NB4 (cell line): ENCODE data around the gene SV2A.

Experiments used
- DNase-seq: peaks from one replicate; pipeline ENCODE4 v3.0.0; 2010; ENCODE audit warnings: low read depth
- H3K4me3 ChIP-seq: one replicate; pipeline ENCODE4 v1.5.1; 2011; ENCODE audit warnings: mild to moderate bottlenecking, low read depth, low read length, moderate library complexity
- MYC ChIP-seq: IDR thresholded peaks from 2 replicates; pipeline ENCODE4 v1.6.1; 2011; ENCODE audit warnings: low read depth, low read length
- POLR2A ChIP-seq: IDR thresholded peaks from 2 replicates; pipeline ENCODE4 v1.6.1; 2011; ENCODE audit warnings: mild to moderate bottlenecking; ENCODE audit not compliant: insufficient read length; ENCODE audit errors: extremely low read depth
- TF ChIP-seq, protein P1 (sequence below): IDR thresholded peaks from 2 replicates; pipeline ENCODE4 v1.6.1; 2011; ENCODE audit warnings: low read depth, low read length
- TF ChIP-seq, protein P2 (sequence below): IDR thresholded peaks from one replicate; pipeline ENCODE4 v1.5.1; 2012; ENCODE audit warnings: low read depth, low read length

The SV2A gene, protein sequence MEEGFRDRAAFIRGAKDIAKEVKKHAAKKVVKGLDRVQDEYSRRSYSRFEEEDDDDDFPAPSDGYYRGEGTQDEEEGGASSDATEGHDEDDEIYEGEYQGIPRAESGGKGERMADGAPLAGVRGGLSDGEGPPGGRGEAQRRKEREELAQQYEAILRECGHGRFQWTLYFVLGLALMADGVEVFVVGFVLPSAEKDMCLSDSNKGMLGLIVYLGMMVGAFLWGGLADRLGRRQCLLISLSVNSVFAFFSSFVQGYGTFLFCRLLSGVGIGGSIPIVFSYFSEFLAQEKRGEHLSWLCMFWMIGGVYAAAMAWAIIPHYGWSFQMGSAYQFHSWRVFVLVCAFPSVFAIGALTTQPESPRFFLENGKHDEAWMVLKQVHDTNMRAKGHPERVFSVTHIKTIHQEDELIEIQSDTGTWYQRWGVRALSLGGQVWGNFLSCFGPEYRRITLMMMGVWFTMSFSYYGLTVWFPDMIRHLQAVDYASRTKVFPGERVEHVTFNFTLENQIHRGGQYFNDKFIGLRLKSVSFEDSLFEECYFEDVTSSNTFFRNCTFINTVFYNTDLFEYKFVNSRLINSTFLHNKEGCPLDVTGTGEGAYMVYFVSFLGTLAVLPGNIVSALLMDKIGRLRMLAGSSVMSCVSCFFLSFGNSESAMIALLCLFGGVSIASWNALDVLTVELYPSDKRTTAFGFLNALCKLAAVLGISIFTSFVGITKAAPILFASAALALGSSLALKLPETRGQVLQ

DNA sequence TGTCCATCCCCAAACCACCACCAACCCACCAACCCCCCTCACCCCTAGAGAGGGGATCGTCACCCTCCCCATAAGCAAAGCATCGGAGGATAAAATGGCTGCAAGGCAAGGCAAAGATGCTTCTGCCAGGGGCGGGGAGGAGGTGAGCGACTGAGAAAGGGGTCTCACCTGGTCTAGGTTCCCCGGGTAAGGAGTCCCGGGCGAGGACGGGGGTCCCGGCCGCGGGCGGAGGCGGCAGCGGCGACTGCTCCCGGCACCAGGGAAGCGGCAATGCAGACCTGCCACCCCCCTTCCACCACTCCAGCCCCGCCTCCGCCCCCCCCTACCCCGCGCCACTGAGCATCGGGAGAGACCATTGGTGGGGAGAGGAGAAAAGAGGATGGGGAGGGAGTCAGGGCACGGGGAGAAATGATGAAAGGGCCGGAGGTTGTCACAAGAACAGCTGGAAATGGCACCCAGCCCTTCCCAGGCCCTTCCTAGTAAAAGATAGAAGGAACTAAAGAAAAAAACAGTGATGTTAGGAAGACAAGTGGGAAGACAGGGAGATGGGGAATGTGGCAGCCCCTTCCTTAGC lies at the start of gene SV2A:
Gene SV2A (minus strand): TSS at position 274 of the 574 bp plus-strand sequence. CDS start 4,004 bp downstream, outside the sequence.
- TF ChIP-seq, protein P1, sequence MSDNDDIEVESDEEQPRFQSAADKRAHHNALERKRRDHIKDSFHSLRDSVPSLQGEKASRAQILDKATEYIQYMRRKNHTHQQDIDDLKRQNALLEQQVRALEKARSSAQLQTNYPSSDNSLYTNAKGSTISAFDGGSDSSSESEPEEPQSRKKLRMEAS, result no peak
- no peak for TF ChIP-seq POLR2A
- TF ChIP-seq, protein P2, sequence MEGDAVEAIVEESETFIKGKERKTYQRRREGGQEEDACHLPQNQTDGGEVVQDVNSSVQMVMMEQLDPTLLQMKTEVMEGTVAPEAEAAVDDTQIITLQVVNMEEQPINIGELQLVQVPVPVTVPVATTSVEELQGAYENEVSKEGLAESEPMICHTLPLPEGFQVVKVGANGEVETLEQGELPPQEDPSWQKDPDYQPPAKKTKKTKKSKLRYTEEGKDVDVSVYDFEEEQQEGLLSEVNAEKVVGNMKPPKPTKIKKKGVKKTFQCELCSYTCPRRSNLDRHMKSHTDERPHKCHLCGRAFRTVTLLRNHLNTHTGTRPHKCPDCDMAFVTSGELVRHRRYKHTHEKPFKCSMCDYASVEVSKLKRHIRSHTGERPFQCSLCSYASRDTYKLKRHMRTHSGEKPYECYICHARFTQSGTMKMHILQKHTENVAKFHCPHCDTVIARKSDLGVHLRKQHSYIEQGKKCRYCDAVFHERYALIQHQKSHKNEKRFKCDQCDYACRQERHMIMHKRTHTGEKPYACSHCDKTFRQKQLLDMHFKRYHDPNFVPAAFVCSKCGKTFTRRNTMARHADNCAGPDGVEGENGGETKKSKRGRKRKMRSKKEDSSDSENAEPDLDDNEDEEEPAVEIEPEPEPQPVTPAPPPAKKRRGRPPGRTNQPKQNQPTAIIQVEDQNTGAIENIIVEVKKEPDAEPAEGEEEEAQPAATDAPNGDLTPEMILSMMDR, result no peak
- peak within 1 kb of the TSS; percentile 55 for H3K4me3 ChIP-seq
- peak; percentile 60 for DNase-seq

DNA sequence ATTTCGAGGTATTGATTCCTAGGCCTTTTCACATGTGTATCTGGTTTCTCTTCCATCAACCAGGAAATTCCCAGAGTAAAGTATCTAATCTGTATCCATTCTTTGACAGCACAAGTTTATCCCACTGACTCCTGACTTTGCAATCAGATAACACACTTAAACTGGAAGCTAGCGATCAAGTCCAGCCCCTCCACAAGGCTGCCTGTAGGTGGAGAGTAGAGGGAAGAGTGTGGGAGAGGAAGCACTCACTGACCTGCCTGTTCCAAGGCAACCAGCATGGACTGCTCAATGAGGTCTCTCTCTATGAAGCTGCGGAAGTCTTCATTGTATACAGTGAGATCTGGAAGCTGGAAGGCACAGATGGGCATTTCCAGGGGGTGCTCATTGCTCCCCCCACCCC lies 49.4 kb upstream of the SV2A start:
- DNase-seq, result no peak
- H3K4me3 ChIP-seq, result no peak overlapping the region
- TF ChIP-seq, protein P1, result no peak
- TF ChIP-seq POLR2A, result no peak

DNA sequence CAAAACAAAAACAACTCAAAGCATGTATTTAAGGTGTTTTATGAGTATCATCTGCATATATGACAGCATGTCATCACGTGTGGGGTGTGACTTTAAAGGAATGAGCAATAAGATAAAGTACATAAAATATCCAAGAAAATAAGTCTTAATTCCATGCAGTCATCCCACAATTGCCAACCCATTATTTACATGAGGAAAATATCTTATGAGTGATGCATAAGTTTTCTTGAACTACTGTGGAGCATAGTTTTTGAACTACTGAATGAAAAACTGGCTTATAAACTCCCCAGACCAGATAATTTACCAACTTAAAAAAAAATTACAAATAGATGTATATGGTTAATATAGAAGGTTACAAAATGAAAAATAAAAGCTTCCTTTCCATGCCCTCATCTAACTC lies 48.8 kb upstream of the SV2A start:
- DNase-seq, result no peak
- H3K4me3 ChIP-seq, result no peak overlapping the region
- TF ChIP-seq MYC, result no peak
- TF ChIP-seq POLR2A, result no peak
- TF ChIP-seq, protein P1, result no peak
- TF ChIP-seq, protein P2, result no peak

DNA sequence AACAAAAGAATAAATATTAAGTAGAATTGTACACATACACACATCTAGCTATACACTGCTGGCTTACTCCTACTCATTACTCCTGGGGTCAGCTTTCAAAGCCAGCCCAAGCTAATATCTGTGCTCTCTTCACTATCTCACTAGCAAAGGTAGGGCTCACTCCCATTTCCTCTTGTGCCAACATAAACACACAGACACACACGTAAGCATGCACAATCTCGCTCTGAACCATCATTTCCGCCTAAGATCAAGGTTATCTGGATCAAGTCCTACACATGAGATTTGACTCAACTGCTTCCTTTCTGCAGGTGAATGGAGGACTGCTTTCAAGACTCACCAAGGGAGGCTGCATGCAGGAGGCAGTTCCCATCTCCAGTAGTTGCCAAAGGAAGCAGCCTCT lies 47.8 kb upstream of the SV2A start:
- no peak overlapping the region for H3K4me3 ChIP-seq
- no peak for DNase-seq
- no peak for TF ChIP-seq MYC

DNA sequence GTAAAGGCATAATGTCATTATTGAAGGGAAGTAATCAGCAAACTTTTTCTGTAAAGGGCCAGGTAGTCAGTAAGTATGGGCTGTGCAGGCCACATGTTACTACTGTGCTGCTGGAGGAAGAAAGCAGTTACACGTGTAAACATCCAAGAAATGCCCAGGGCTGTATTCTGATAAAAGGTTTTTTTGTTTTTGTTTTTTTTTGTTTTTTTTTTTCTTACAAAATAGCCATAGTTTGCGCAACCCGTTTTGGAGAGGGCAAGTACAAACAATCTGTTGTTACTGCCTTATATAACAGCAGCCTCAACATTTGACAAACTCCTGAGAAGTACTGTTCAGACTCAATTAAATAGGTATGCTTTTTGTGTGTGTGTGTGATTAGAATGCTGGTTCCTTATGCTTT lies 45.7 kb upstream of the SV2A start:
- no peak overlapping the region for H3K4me3 ChIP-seq
- DNase-seq, result no peak
- TF ChIP-seq, protein P1, result no peak
- TF ChIP-seq, protein P2, result no peak
- no peak for TF ChIP-seq POLR2A
- TF ChIP-seq MYC, result no peak

DNA sequence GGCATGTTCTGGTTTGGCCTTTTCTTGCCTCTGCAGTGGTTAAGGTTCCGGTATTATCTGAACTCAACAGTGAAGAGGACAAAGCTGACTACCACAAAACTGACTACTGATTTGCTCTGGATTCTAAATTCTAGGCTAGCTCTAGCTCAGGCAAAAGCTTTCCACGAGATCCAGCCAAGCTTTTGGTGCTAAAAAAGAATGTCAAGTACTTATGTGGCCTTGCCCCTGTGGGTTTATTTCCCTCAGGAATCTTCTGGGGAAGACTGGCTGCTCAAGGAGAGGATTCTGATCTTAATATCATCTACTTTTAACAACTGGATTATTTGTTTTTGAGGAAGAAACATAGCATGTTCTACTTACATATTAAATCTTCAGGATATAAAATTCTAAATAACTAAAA lies 45.1 kb upstream of the SV2A start:
- no peak for DNase-seq
- H3K4me3 ChIP-seq, result no peak overlapping the region
- TF ChIP-seq, protein P2, result no peak
- TF ChIP-seq, protein P1, result no peak
- TF ChIP-seq MYC, result no peak
- TF ChIP-seq POLR2A, result no peak
